Panc1 (cell line): ENCODE results near the gene CHTF18. TPM values are rescaled to one million over a fixed set of nuclear protein-coding genes. Genes with fewer than 3 reads are reported as not detected.

Experiments
- ATAC-seq: fragments of 200-7000 bp; cut with Tn5 transposase; 2 replicates; pipeline ENCODE4 v1.9.1; 2020; ENCODE audit warnings: mild to moderate bottlenecking, moderate library complexity
- BruUV-seq: library from RNA; stranded (reverse); fragments of 400-500 nt; replicated peaks from 2 replicates; lab custom pipeline; 2021; lab: Mats Ljungman, UMichigan
- CTCF ChIA-PET: fragments of 300-600 bp; sonication (Branson Sonifier 250); formaldehyde crosslinking; loops from one replicate; lab custom pipeline; 2022; ENCODE audit warnings: antibody characterized with exemption; lab: Charles Lee
- POLR2A ChIA-PET: fragments of 300-600 bp; sonication (Branson Sonifier 250); formaldehyde crosslinking; loops from one replicate; lab custom pipeline; 2022; ENCODE audit warnings: antibody characterized with exemption; lab: Charles Lee
- DNase-seq: peaks from one replicate; pipeline ENCODE4 v3.0.0-alpha.2; 2010; ENCODE audit warnings: low read depth, low spot score
- H3K27ac ChIP-seq: 2 replicates; pipeline ENCODE4 v1.5.1; 2011; ENCODE audit warnings: mild to moderate bottlenecking, low read length, inconsistent platforms
- H3K27me3 ChIP-seq: fragments of 200-500 bp; sonication (Bioruptor generic); 2 replicates; pipeline ENCODE4 v1.6.0; 2014; ENCODE audit warnings: low read length, inconsistent platforms; ENCODE audit not compliant: control insufficient read depth, insufficient read depth
- H3K36me3 ChIP-seq: fragments of 200-500 bp; sonication (Bioruptor generic); 2 replicates; pipeline ENCODE4 v1.5.1; 2014; ENCODE audit warnings: inconsistent platforms, mild to moderate bottlenecking, low read length, moderate library complexity; ENCODE audit not compliant: control insufficient read depth, insufficient read depth
- H3K4me1 ChIP-seq: 2 replicates; pipeline ENCODE4 v1.5.1; 2011; ENCODE audit warnings: inconsistent platforms, mild to moderate bottlenecking, low read length, moderate library complexity; ENCODE audit not compliant: control insufficient read depth, insufficient read depth
- H3K4me3 ChIP-seq, 2 experiments: 2 replicates each; pipeline ENCODE4 v1.5.1; 2011 to 2012; ENCODE audit warnings: low read depth in 2 of 2, low read length in 2 of 2, mild to moderate bottlenecking in 2 of 2, inconsistent platforms in 1 of 2, moderate library complexity in 1 of 2
- H3K9me3 ChIP-seq: fragments of 200-500 bp; sonication (Bioruptor generic); 2 replicates; pipeline ENCODE4 v1.5.1; 2014; ENCODE audit warnings: low read depth, mild to moderate bottlenecking, inconsistent platforms, low read length, moderate library complexity; ENCODE audit not compliant: control insufficient read depth, insufficient read depth
- POLR2AphosphoS5 ChIP-seq: IDR thresholded peaks from 2 replicates; pipeline ENCODE4 v1.6.1; 2012; ENCODE audit warnings: mild to moderate bottlenecking, low read depth, low read length, moderate library complexity
- SIN3A ChIP-seq: IDR thresholded peaks from 2 replicates; pipeline ENCODE4 v1.6.1; 2012; ENCODE audit warnings: low read depth, mild to moderate bottlenecking, low read length, moderate library complexity, borderline replicate concordance; ENCODE audit not compliant: insufficient read depth
- TCF7L2 ChIP-seq: IDR thresholded peaks from 2 replicates; pipeline ENCODE4 v1.6.1; 2011; ENCODE audit warnings: mild to moderate bottlenecking, low read depth, low read length, inconsistent platforms
- in situ Hi-C: cut with HindIII; loops from 2 replicates; pipeline ENCODE4 v1.10.0; 2016; ENCODE audit warnings: low sequenced_read_pairs, low pct_unique_long_range_greater_than_20kb
- intact Hi-C: fragments of 100-400 bp; cut with micrococcal nuclease; formaldehyde crosslinking; loops from one replicate; pipeline ENCODE4 v1.10.0; 2022; ENCODE audit not compliant: unreplicated experiment
- total RNA-seq: library from RNA; stranded (reverse); gene quantifications from one replicate; pipeline ENCODE4 v1.2.1, GENCODE V29; 2021; ENCODE audit not compliant: unreplicated experiment
- TF ChIP-seq, protein P1 (sequence below), 2 experiments: IDR thresholded peaks; 2 replicates each; pipeline ENCODE4 v1.6.1; 2011 to 2012; ENCODE audit warnings: low read depth in 2 of 2, control low read depth in 1 of 2, low read length in 1 of 2, mild to moderate bottlenecking in 1 of 2, moderate library complexity in 1 of 2; ENCODE audit not compliant: insufficient read depth in 1 of 2
- TF ChIP-seq, protein P2 (sequence below): fragments of 450-650 bp; IDR thresholded peaks from 2 replicates; pipeline ENCODE4 v1.5.1; 2017; ENCODE audit warnings: mild to moderate bottlenecking

The CHTF18 gene
- total RNA-seq, 1 experiment from 2014 or later, result 118 TPM

DNA sequence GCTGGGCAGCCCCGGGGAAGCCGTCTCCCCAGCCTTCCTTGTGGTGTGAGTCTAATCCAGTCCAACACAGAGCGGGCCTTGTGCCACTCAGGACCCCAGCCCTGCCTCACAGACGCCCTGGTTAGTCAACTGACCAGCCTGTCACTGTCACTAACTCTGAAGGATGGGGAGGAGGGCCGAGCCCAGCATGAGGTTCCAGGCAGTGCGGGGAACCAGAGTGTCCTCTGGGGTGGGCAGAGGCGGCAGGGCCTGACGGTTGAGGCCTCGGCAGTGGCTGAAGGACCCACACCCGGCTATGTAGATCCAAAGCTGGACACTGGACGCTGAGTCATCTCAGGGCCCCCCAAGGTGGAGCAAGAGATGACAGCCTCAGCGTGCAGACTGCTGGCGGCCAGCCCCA is 8.9 kb upstream of the CHTF18 start:
- no TSS peak for BruUV-seq

DNA sequence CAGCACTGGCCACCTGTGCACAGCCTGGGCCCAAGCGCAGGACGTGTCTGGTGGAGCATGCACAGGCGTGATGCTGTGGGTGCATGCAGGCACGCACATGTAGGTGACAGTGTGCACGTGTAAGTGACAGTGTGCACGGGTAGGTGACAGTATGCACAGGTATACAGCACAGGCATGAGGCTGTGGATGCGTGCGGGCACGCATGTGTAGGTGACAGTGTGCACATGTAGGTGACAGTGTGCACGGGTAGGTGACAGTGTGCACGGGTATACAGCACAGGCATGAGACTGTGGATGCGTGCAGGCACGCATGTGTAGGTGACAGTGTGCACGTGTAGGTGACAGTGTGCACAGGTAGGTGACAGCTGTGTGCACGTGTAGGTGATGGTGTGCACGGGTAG is 8.1 kb upstream of the CHTF18 start:
- DNase-seq, result no peak
- in situ Hi-C loops (no loop called here), intact Hi-C loops (no loop called here)
- ATAC-seq, result no peak
- CTCF ChIA-PET, result no interaction called here
- Histone ChIP-seq H3K9me3 (no peaks in the 10 kb centered on the region), H3K27me3 (no peaks in the 10 kb centered on the region), H3K36me3 (no peaks in the 10 kb centered on the region), H3K4me3 (no peak overlapping the region), H3K4me1 (peaks cover 10% of the 10 kb centered on the region), H3K27ac (no peak overlapping the region)
- TF ChIP-seq TCF7L2, result no peak
- TF ChIP-seq, protein P1, sequence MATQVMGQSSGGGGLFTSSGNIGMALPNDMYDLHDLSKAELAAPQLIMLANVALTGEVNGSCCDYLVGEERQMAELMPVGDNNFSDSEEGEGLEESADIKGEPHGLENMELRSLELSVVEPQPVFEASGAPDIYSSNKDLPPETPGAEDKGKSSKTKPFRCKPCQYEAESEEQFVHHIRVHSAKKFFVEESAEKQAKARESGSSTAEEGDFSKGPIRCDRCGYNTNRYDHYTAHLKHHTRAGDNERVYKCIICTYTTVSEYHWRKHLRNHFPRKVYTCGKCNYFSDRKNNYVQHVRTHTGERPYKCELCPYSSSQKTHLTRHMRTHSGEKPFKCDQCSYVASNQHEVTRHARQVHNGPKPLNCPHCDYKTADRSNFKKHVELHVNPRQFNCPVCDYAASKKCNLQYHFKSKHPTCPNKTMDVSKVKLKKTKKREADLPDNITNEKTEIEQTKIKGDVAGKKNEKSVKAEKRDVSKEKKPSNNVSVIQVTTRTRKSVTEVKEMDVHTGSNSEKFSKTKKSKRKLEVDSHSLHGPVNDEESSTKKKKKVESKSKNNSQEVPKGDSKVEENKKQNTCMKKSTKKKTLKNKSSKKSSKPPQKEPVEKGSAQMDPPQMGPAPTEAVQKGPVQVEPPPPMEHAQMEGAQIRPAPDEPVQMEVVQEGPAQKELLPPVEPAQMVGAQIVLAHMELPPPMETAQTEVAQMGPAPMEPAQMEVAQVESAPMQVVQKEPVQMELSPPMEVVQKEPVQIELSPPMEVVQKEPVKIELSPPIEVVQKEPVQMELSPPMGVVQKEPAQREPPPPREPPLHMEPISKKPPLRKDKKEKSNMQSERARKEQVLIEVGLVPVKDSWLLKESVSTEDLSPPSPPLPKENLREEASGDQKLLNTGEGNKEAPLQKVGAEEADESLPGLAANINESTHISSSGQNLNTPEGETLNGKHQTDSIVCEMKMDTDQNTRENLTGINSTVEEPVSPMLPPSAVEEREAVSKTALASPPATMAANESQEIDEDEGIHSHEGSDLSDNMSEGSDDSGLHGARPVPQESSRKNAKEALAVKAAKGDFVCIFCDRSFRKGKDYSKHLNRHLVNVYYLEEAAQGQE (IDR thresholded peaks at IDR 0.05; ENCODE audit: insufficient read depth in 1 of 2, low read depth in 2 of 2, low read length in 1 of 2), result no peak
- TF ChIP-seq, protein P2, sequence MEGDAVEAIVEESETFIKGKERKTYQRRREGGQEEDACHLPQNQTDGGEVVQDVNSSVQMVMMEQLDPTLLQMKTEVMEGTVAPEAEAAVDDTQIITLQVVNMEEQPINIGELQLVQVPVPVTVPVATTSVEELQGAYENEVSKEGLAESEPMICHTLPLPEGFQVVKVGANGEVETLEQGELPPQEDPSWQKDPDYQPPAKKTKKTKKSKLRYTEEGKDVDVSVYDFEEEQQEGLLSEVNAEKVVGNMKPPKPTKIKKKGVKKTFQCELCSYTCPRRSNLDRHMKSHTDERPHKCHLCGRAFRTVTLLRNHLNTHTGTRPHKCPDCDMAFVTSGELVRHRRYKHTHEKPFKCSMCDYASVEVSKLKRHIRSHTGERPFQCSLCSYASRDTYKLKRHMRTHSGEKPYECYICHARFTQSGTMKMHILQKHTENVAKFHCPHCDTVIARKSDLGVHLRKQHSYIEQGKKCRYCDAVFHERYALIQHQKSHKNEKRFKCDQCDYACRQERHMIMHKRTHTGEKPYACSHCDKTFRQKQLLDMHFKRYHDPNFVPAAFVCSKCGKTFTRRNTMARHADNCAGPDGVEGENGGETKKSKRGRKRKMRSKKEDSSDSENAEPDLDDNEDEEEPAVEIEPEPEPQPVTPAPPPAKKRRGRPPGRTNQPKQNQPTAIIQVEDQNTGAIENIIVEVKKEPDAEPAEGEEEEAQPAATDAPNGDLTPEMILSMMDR, result no peak
- no peak for TF ChIP-seq POLR2AphosphoS5
- no peak for TF ChIP-seq SIN3A
- no TSS peak for BruUV-seq
- POLR2A ChIA-PET, result no interaction called here

More for the DNA sequence above, 8.9 kb upstream of the CHTF18 start:
- Histone ChIP-seq H3K27me3 (no peaks in the 10 kb centered on the region), H3K9me3 (no peaks in the 10 kb centered on the region), H3K4me3 (no peak overlapping the region), H3K4me1 (peaks cover 10% of the 10 kb centered on the region), H3K27ac (no peak overlapping the region), H3K36me3 (no peaks in the 10 kb centered on the region)
- DNase-seq, result no peak
- intact Hi-C loops, result no loop called here
- ChIA-PET POLR2A (no interaction called here), CTCF (no interaction called here)
- TF ChIP-seq POLR2AphosphoS5, result no peak
- no peak for ATAC-seq
- in situ Hi-C loops, result no loop called here

DNA sequence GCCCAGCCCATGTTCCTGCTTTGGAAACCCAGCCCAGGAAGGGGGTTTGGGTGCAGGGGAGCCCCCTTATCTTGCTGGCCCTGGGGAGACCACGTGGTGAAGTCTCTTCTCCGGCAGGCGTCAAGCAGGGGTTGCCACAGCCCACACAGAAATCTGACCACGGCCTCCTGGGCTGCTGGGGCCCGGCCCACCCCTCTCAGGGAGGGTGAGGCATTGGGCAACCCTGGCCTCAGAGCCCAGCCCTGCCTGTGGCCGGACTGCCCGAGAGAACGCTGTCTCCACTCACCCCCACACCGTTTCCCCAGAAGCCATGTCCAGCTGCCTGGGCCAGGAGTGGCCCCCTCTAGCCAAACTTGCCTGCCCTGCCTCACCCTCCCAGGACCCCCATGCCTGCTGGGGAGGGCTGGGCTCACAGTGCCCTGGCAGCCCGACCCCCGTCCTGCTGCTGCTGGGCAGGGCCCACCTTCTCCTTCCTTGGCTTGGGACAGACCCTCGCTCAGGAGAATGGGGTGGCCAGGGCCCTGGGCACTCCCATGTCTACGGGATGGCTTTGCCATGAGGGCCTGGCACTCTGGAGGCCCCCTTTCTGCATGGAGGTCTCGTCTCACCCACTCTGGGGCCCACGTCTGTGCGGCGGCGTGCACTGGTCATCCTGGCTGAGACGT is 6.9 kb upstream of the CHTF18 start:
- intact Hi-C loops, result no loop called here
- POLR2A ChIA-PET, result no interaction called here

More for the DNA sequence above, 6.9 kb upstream of the CHTF18 start:
- Histone ChIP-seq H3K27me3 (no peaks in the 10 kb centered on the region), H3K4me3 (no peak overlapping the region), H3K4me1 (peaks cover 10% of the 10 kb centered on the region), H3K36me3 (no peaks in the 10 kb centered on the region), H3K27ac (no peak overlapping the region), H3K9me3 (no peaks in the 10 kb centered on the region)
- BruUV-seq, result no TSS peak
- TF ChIP-seq POLR2AphosphoS5, result no peak
- in situ Hi-C loops, result no loop called here
- no peak for DNase-seq
- CTCF ChIA-PET, result no interaction called here
- no peak for ATAC-seq
